ENCODE measurements around the gene CEP112.

Gene CEP112

DNA sequence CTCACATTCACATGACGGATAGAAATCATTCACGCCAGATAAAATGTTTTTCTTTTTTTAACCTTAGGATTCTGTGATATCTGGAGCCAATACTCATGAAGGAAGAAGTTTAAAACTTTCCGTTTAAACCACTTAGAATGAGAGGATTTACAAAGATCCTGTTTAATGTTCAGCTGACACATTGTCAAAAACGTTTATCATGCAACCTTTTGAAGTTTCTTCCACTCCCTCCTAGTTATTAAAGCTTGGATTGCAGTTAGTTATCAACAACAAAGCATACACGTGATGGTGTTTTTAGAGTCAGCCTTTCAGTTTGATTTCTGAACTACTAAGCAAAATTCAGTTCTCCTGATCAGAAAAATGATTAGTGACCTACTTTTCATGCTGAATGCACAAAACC, 487.2 kb downstream of the CEP112 start:
- no peak overlapping the region for H3K4me3 ChIP-seq (replicated peaks; ENCODE audit: low read depth, low read length)
- DNase-seq (ENCODE audit: extremely low read depth, low read depth): no peak
- TF ChIP-seq, protein P1, sequence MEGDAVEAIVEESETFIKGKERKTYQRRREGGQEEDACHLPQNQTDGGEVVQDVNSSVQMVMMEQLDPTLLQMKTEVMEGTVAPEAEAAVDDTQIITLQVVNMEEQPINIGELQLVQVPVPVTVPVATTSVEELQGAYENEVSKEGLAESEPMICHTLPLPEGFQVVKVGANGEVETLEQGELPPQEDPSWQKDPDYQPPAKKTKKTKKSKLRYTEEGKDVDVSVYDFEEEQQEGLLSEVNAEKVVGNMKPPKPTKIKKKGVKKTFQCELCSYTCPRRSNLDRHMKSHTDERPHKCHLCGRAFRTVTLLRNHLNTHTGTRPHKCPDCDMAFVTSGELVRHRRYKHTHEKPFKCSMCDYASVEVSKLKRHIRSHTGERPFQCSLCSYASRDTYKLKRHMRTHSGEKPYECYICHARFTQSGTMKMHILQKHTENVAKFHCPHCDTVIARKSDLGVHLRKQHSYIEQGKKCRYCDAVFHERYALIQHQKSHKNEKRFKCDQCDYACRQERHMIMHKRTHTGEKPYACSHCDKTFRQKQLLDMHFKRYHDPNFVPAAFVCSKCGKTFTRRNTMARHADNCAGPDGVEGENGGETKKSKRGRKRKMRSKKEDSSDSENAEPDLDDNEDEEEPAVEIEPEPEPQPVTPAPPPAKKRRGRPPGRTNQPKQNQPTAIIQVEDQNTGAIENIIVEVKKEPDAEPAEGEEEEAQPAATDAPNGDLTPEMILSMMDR (IDR thresholded peaks at IDR 0.05; ENCODE audit: low read depth, low read length, missing control alignments): no peak

DNA sequence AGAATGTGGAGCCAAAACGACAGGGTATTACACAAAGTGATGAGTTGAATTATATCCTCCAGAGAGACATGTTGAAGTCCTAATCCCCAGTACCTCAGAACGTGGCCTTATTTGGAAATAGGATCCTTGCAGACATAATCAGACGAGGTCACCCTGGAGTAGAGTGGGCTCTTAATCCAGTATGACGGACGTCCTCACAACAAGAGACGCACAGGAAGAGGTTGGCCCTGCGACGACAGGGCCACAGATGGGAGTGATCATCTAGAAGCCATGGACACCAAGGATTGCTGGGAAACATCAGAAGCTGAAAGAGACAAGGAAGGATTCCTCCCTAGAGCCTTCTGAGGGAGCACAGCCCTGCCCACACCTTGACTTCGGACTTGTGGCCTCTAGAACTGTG, 488.0 kb downstream of the CEP112 start:
- TF ChIP-seq, protein P1 (IDR thresholded peaks at IDR 0.05; ENCODE audit: low read depth, low read length, missing control alignments): no peak
- no peak for DNase-seq (ENCODE audit: extremely low read depth, low read depth)
- H3K4me3 ChIP-seq (replicated peaks; ENCODE audit: low read depth, low read length): no peak overlapping the region

DNA sequence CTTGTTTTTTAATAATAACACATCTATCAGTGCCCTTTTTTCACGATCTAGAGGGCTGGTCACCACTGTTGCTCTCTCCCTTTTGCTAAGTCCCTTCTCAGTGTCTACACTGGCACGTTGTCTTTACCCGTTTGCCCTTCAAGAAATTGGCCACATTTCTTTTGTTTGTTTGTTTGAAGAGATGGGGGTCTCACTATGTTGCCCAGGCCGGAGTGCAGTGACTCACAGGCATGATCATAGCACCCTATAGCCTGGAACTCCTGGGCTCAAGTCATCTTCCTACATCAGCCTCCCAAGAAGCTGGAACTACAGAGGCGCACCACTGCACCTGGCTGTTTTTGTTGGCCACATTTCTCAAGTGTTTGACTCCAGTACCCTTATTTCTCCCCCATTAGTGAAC, 492.5 kb downstream of the CEP112 start:
- TF ChIP-seq, protein P1 (IDR thresholded peaks at IDR 0.05; ENCODE audit: low read depth, low read length, missing control alignments): no peak
- no peak for DNase-seq (ENCODE audit: extremely low read depth, low read depth)
- H3K4me3 ChIP-seq (replicated peaks; ENCODE audit: low read depth, low read length): no peak overlapping the region

DNA sequence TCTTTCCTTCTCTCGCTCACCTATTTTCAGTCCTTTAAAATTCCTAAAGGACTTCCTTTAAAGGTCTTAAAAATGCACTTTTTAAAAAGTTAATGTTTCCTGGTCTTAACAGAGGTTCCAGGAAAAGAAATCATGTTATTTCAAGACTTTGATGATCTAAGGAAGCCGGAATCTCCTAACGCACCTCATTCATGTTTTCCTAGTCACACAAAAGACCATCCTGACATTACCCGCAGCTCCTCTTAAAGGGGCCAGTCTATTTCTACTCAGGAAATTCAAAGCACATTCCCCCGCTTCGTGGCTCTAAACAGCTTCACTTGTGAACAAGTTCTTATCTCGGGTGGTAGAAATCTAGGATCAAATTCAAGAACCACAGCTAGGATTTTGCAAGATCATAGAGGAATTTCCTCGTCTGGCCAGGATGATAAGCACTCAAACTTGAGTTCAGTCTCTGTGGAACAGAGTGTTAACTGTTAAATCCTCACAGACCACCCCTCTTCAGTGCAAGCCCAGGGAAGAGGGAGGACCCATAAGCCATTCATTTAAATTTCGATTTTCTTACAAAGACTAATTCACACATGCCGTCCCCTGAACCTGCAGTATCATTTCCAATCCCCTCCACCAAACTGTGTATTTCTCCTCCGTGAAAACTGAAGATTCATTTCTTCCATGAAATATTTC, 493.4 kb downstream of the CEP112 start:
- no peak for DNase-seq (ENCODE audit: extremely low read depth, low read depth)
- H3K4me3 ChIP-seq (replicated peaks; ENCODE audit: low read depth, low read length): no peak overlapping the region
- TF ChIP-seq, protein P1 (IDR thresholded peaks at IDR 0.05; ENCODE audit: low read depth, low read length, missing control alignments): no peak

DNA sequence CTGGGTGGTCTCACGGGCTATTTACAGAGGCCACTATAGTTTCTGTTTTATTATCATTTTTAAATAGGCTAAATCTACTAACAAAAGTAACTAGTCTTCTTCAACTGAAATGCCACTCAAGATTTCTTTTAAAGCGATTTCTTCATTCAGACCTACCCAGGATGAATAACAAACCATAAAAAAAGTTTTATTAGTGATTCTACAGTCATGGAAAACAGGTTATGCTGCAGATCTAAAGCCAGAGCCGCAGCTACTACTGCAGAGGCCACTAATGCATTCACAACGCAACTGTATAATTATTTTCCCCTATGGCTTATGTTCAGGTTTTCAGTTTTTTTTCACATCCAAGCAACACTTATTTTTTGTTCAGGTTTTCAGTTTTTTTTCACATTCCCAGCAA, 494.3 kb downstream of the CEP112 start:
- no peak for DNase-seq (ENCODE audit: extremely low read depth, low read depth)
- TF ChIP-seq, protein P1 (IDR thresholded peaks at IDR 0.05; ENCODE audit: low read depth, low read length, missing control alignments): no peak
- no peak overlapping the region for H3K4me3 ChIP-seq (replicated peaks; ENCODE audit: low read depth, low read length)

DNA sequence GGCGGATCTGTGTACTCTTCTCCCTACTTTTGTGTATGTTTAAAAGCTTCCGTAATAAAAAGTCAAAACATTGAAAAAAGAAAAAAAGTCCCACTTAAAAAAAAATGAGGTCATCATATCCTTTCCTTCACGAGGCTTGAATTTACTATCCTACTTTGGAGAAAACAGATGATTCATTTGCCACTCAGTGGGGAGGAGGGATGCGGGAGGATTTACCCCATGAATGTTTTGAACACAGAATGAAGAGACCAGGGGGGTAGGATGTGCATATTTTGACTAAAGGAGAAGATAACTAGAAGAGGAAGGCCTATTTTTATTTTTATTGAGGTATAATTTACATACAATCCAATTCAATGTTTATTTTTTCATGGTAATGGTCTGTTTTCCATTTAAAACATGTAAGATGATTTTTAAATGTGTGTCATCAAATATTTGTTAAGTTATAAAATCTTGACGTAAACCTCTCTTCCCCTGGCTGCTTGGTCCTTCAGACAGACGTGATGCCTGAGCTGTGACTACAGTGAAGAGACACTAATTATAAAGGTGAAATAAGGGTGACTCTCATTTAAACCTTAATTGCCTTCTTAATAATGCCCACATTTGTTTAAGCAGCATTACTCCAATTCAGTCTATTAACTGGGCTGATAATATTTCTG, 495.1 kb downstream of the CEP112 start:
- peak; percentile 39 for DNase-seq (ENCODE audit: extremely low read depth, low read depth)
- TF ChIP-seq, protein P1 (IDR thresholded peaks at IDR 0.05; ENCODE audit: low read depth, low read length, missing control alignments): no peak
- H3K4me3 ChIP-seq (replicated peaks; ENCODE audit: low read depth, low read length): no peak overlapping the region
